HG02571 (cell line): Measurements from ENCODE around the gene CCDC187.

ENCODE experiments used
- ATAC-seq: cut with Tn5 transposase; IDR thresholded peaks from one replicate; pipeline ENCODE4 v1.9.1; 2021; ENCODE audit warnings: mild to moderate bottlenecking, moderate library complexity; ENCODE audit not compliant: unreplicated experiment

The CCDC187 gene

GRCh38 chr9:136286359-136286986, 17.4 kb downstream of the CCDC187 start:
- no peak for ATAC-seq

GRCh38 chr9:136285501-136286358, 18.2 kb downstream of the CCDC187 start:
- ATAC-seq, result no peak

- ATAC-seq, result no peak
Measured at GRCh38 chr9:136284951-136285350, 18.9 kb downstream of the CCDC187 start.

GRCh38 chr9:136284311-136284710, 19.6 kb downstream of the CCDC187 start:
- no peak for ATAC-seq

- no peak for ATAC-seq
Measured at GRCh38 chr9:136283291-136284235, 20.3 kb downstream of the CCDC187 start.

- ATAC-seq, result no peak
Measured at GRCh38 chr9:136282272-136282861, 21.5 kb downstream of the CCDC187 start.

GRCh38 chr9:136281421-136282271, 22.2 kb downstream of the CCDC187 start:
- no peak for ATAC-seq

GRCh38 chr9:136280535-136281315, 23.2 kb downstream of the CCDC187 start:
- ATAC-seq, result no peak

- ATAC-seq, result no peak
Measured at GRCh38 chr9:136279471-136279870, 24.4 kb downstream of the CCDC187 start.

- ATAC-seq, result no peak
Measured at GRCh38 chr9:136278894-136279293, 25.0 kb downstream of the CCDC187 start.

GRCh38 chr9:136278221-136278620, 25.7 kb downstream of the CCDC187 start:
- ATAC-seq, result no peak

GRCh38 chr9:136277746-136278145, 26.1 kb downstream of the CCDC187 start:
- ATAC-seq, result no peak

GRCh38 chr9:136276716-136277115, 27.2 kb downstream of the CCDC187 start:
- no peak for ATAC-seq

- ATAC-seq, result no peak
Measured at GRCh38 chr9:136275655-136276429, 28.1 kb downstream of the CCDC187 start.

- no peak for ATAC-seq
Measured at GRCh38 chr9:136274786-136275654, 28.9 kb downstream of the CCDC187 start.

GRCh38 chr9:136273921-136274785, 29.7 kb downstream of the CCDC187 start:
- no peak for ATAC-seq
